Effector memory CD4-positive, alpha-beta T cell (primary cell): ENCODE measurements around the gene OR10K2.
"Not testable (repeated sequence)": the region's sequence is repeated elsewhere in the genome, so short reads cannot be mapped to it uniquely, and the experiment has no call there.

Source experiments
- DNase-seq, 3 donors: peaks; one replicate each; pipeline ENCODE4 v3.0.0-alpha.2; 2020
- H3K27ac ChIP-seq: 2 replicates; pipeline ENCODE4 v1.7.0; 2013; ENCODE audit warnings: mild to moderate bottlenecking, low read length, moderate library complexity; ENCODE audit not compliant: insufficient read depth, poor library complexity, severe bottlenecking
- H3K27me3 ChIP-seq: replicated peaks from 2 replicates; pipeline ENCODE4 v1.7.0; 2013; ENCODE audit warnings: mild to moderate bottlenecking, low read length; ENCODE audit not compliant: insufficient read depth, control insufficient read depth, poor library complexity, severe bottlenecking
- H3K36me3 ChIP-seq: 2 replicates; pipeline ENCODE4 v1.7.0; 2013; ENCODE audit warnings: mild to moderate bottlenecking, low read length, moderate library complexity; ENCODE audit not compliant: control insufficient read depth, insufficient read depth
- H3K4me1 ChIP-seq: 2 replicates; pipeline ENCODE4 v1.7.0; 2013; ENCODE audit warnings: low read length, mild to moderate bottlenecking; ENCODE audit not compliant: control insufficient read depth, insufficient read depth, poor library complexity, severe bottlenecking
- H3K4me3 ChIP-seq: 2 replicates; pipeline ENCODE4 v1.7.0; 2013; ENCODE audit warnings: low read length, low read depth, mild to moderate bottlenecking; ENCODE audit not compliant: insufficient read depth, poor library complexity, severe bottlenecking
- H3K9me3 ChIP-seq: 2 replicates; pipeline ENCODE4 v1.7.0; 2013; ENCODE audit warnings: mild to moderate bottlenecking, low read length, moderate library complexity; ENCODE audit not compliant: control insufficient read depth

The OR10K2 gene

GRCh38 chr1:158374860-158375259 is 51.2 kb downstream of the OR10K2 start:
- no peaks in the 10 kb centered on the region for H3K27me3 ChIP-seq
- no peak overlapping the region for H3K4me3 ChIP-seq
- H3K36me3 ChIP-seq = no peaks in the 10 kb centered on the region
- DNase-seq = no peak
- no peaks in the 10 kb centered on the region for H3K9me3 ChIP-seq
- H3K27ac ChIP-seq = no peak overlapping the region
- no peaks in the 10 kb centered on the region for H3K4me1 ChIP-seq

GRCh38 chr1:158374101-158374500 is 51.9 kb downstream of the OR10K2 start:
- H3K9me3 ChIP-seq, DNase-seq, H3K36me3 ChIP-seq, H3K4me3 ChIP-seq, H3K4me1 ChIP-seq, H3K27me3 ChIP-seq, H3K27ac ChIP-seq: not testable (repeated sequence)

- H3K36me3 ChIP-seq = no peaks in the 10 kb centered on the region
- H3K4me1 ChIP-seq = no peaks in the 10 kb centered on the region
- H3K27me3 ChIP-seq = peaks cover 3% of the 10 kb centered on the region
- H3K27ac ChIP-seq = no peak overlapping the region
- DNase-seq = no peak
- H3K4me3 ChIP-seq = no peak overlapping the region
- no peaks in the 10 kb centered on the region for H3K9me3 ChIP-seq
Observed at GRCh38 chr1:158371188-158371953, 54.7 kb downstream of the OR10K2 start.
